ENCODE results near the gene MIA2. TPM values are rescaled to one million over a fixed set of nuclear protein-coding genes. Genes with fewer than 3 reads are reported as not detected.

The MIA2 gene
- total and polyA plus RNA-seq, 9 of the 15 experiments (the other 6 are each of a cell fraction or from before 2014, with no cell fraction given) = 6.0 to 21.8 (median 12.8) TPM

DNA sequence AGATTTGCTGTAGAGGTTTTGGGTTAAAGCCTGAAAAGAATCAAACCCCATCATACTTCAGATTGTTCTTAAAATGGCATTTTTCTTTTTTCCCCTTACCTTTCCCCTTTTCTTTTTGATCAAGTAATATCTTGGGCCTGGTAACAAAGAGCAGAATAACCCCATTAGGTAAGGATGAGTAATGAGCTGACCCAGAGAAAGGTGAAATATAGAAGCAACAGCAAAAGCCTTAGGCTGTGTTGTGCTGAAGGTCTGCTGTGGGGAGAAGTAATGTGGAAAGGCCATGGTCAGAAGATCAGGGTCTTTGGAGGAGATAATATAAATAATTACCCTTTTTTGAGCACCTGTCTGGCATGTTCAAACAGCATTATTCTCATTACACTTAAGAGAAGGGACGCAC is 42.3 kb downstream of the MIA2 start:
- no peak overlapping the region for H3K9ac ChIP-seq (ENCODE audit: insufficient read depth in 1 of 2, low read depth in 2 of 2, low read length in 2 of 2)
- DNase-seq (ENCODE audit: extremely low read depth in 1 of 4, low spot score in 3 of 4) = no peak
- no peak overlapping the region for H3K4me2 ChIP-seq (ENCODE audit: insufficient read depth, low read length)
- H3K36me3 ChIP-seq (ENCODE audit: control insufficient read depth, insufficient read depth, low read length) = peaks cover 4% of the 10 kb centered on the region; the same call in 1 of the 3 replicates
- H3K4me1 ChIP-seq (replicated peaks in 1 of 2; ENCODE audit: control insufficient read depth in 2 of 2, insufficient read depth in 2 of 2, low read length in 2 of 2) = no peaks in the 10 kb centered on the region; a peak in 1 of 5 replicates
- no peak for TF ChIP-seq RCOR1 (IDR thresholded peaks at IDR 0.05; ENCODE audit: borderline replicate concordance in 1 of 2, low read depth in 2 of 2, low read length in 2 of 2)
- no peak for TF ChIP-seq POLR2A (conservative IDR thresholded peaks at IDR 0.05)
- no peak for TF ChIP-seq POLR2AphosphoS5 (IDR thresholded peaks at IDR 0.05; ENCODE audit: control insufficient read depth, insufficient read depth, low read depth, low read length)
- no peak for TF ChIP-seq TCF15 (CRISPR knock-in tag; IDR thresholded peaks at IDR 0.05)
- TF ChIP-seq GTF2A2 (tag; IDR thresholded peaks at IDR 0.05) = no peak
- no peak for TF ChIP-seq MAFG (tag; conservative IDR thresholded peaks at IDR 0.05)
- TF ChIP-seq, protein P1, sequence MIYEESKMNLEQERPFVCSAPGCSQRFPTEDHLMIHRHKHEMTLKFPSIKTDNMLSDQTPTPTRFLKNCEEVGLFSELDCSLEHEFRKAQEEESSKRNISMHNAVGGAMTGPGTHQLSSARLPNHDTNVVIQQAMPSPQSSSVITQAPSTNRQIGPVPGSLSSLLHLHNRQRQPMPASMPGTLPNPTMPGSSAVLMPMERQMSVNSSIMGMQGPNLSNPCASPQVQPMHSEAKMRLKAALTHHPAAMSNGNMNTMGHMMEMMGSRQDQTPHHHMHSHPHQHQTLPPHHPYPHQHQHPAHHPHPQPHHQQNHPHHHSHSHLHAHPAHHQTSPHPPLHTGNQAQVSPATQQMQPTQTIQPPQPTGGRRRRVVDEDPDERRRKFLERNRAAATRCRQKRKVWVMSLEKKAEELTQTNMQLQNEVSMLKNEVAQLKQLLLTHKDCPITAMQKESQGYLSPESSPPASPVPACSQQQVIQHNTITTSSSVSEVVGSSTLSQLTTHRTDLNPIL (CRISPR knock-in tag; IDR thresholded peaks at IDR 0.05) = no peak
- no peak for TF ChIP-seq ZFPM2 (CRISPR knock-in tag; IDR thresholded peaks at IDR 0.05)
- no peak for TF ChIP-seq FOXP1 (CRISPR knock-in tag; IDR thresholded peaks at IDR 0.05)
- no peak for TF ChIP-seq TAL1 (IDR thresholded peaks at IDR 0.05)
- TF ChIP-seq RFX7 (CRISPR knock-in tag; IDR thresholded peaks at IDR 0.05) = no peak
- TF ChIP-seq ELF2 (CRISPR knock-in tag; IDR thresholded peaks at IDR 0.05) = no peak
- TF ChIP-seq TAF15 (IDR thresholded peaks at IDR 0.05; ENCODE audit: low read depth, low read length) = no peak
- no peak for TF ChIP-seq ETS1 (conservative IDR thresholded peaks at IDR 0.05; ENCODE audit: control insufficient read depth, low read depth, low read length)
- no peak for TF ChIP-seq VEZF1 (CRISPR knock-in tag; IDR thresholded peaks at IDR 0.05)
- TF ChIP-seq ZNF511 (CRISPR knock-in tag; IDR thresholded peaks at IDR 0.05) = no peak
- BruUV-seq (replicated peaks) = no TSS peak
- H3K79me2 ChIP-seq (ENCODE audit: control insufficient read depth, insufficient read depth, low read length) = peaks cover 46% of the 10 kb centered on the region
- H4K20me1 ChIP-seq (replicated peaks; ENCODE audit: control insufficient read depth, insufficient read depth, low read length) = no peaks in the 10 kb centered on the region; the same call in 1 of the 2 replicates
- H3K9me1 ChIP-seq (ENCODE audit: control insufficient read depth, insufficient read depth, low read length) = no peaks in the 10 kb centered on the region
- no peak for FAIRE-seq
- CTCF ChIA-PET (ENCODE audit: low intra/inter-chr PET ratio) = no interaction called here
- POLR2A ChIA-PET = interaction anchor here (1.0 kb wide), 1 partner anchor 9 kb away, joined by 3 read pairs; no protein-coding TSS in a partner anchor
- no peak overlapping the region for H2AFZ ChIP-seq (ENCODE audit: low read depth, low read length)
- no peaks in the 10 kb centered on the region for H3K27me3 ChIP-seq (ENCODE audit: control insufficient read depth in 2 of 2, insufficient read depth in 2 of 2, low read length in 2 of 2)
- H3K9me3 ChIP-seq (replicated peaks; ENCODE audit: control insufficient read depth, insufficient read depth, low read depth, low read length) = peaks cover 4% of the 10 kb centered on the region; the same call in 1 of the 2 replicates
- H3K27ac ChIP-seq (ENCODE audit: extremely low read depth, low read depth, low read length) = no peak overlapping the region
- in situ Hi-C loops (cut with MboI) (no loop called here), intact Hi-C loops (cut with micrococcal nuclease) (no loop called here)
- peak; percentile 59 for ATAC-seq
- no peak overlapping the region for H3K4me3 ChIP-seq
- 100% methylated on average over 1 of the region's 1 CpG for WGBS (ENCODE audit: insufficient coverage, low coverage, missing lambda C conversion rate)
